Osteocyte (in vitro differentiated cells): ENCODE measurements around the gene OR8B4. TPM values are rescaled to one million over a fixed set of nuclear protein-coding genes. Genes with fewer than 3 reads are reported as not detected.

ENCODE experiments used
- DNase-seq: peaks from one replicate; pipeline ENCODE4 v3.0.0; 2021; ENCODE audit warnings: mixed read lengths; ENCODE audit not compliant: unreplicated experiment; ENCODE audit errors: extremely low spot score
- H3K27ac Mint-ChIP-seq: one replicate; pipeline ENCODE4 v1.8.0; 2021; ENCODE audit warnings: mild to moderate bottlenecking, mixed read lengths; ENCODE audit not compliant: unreplicated experiment
- H3K27me3 Mint-ChIP-seq: one replicate; pipeline ENCODE4 v1.8.0; 2021; ENCODE audit warnings: mixed read lengths; ENCODE audit not compliant: unreplicated experiment
- H3K36me3 Mint-ChIP-seq: one replicate; pipeline ENCODE4 v1.8.0; 2021; ENCODE audit warnings: mixed read lengths; ENCODE audit not compliant: unreplicated experiment
- H3K4me1 Mint-ChIP-seq: one replicate; pipeline ENCODE4 v1.8.0; 2021; ENCODE audit warnings: mixed read lengths; ENCODE audit not compliant: unreplicated experiment
- H3K4me3 Mint-ChIP-seq: one replicate; pipeline ENCODE4 v1.8.0; 2021; ENCODE audit warnings: mild to moderate bottlenecking, moderate library complexity, mixed read lengths; ENCODE audit not compliant: unreplicated experiment
- H3K9me3 Mint-ChIP-seq: one replicate; pipeline ENCODE4 v1.8.0; 2021; ENCODE audit warnings: mixed read lengths; ENCODE audit not compliant: unreplicated experiment
- CTCF ChIP-seq: fragments of 200-600 bp; sonication (generic); IDR thresholded peaks from 2 replicates; pipeline ENCODE4 v1.5.0; 2021; ENCODE audit warnings: antibody characterized with exemption, mild to moderate bottlenecking, moderate library complexity
- total RNA-seq: library from RNA; stranded (reverse); gene quantifications from 2 replicates; pipeline ENCODE4 v1.2.1, GENCODE V29; 2021

OR8B4 gene
- total RNA-seq, 1 donor from 2014 or later = not detected

- no peak for DNase-seq
- Mint-ChIP-seq H3K27me3 (peaks cover 5% of the 10 kb centered on the region), H3K4me3 (no peak overlapping the region), H3K27ac (no peak overlapping the region), H3K9me3 (no peaks in the 10 kb centered on the region), H3K36me3 (no peaks in the 10 kb centered on the region), H3K4me1 (no peaks in the 10 kb centered on the region)
- TF ChIP-seq CTCF = no peak
Observed at GRCh38 chr11:124376280-124376679, 48.4 kb downstream of the OR8B4 start.

Other genes with a start within 250 kb of the OR8B4 start
- gene OR10D3, start 241.5 kb downstream of the OR8B4 start, total RNA-seq = not detected in 2 replicates
- gene OR8G1, start 183.8 kb downstream of the OR8B4 start, total RNA-seq = not detected in 2 replicates
- gene OR8G5, start 168.5 kb downstream of the OR8B4 start, total RNA-seq = not detected in 2 replicates
- gene OR8D1, start 110.9 kb downstream of the OR8B4 start, total RNA-seq = not detected in 2 replicates
- gene OR8D2, start 104.7 kb downstream of the OR8B4 start, total RNA-seq = not detected in 2 replicates
- not detected in 2 replicates for gene OR8B2, start 40.4 kb downstream of the OR8B4 start, total RNA-seq
- gene OR8B3, start 25.8 kb downstream of the OR8B4 start, total RNA-seq = not detected in 2 replicates
- gene OR8B8, start 20.8 kb upstream of the OR8B4 start, total RNA-seq = not detected in 2 replicates
- gene OR8B12, start 118.8 kb upstream of the OR8B4 start, total RNA-seq = not detected in 2 replicates
- not detected in 2 replicates for gene OR8A1, start 145.1 kb upstream of the OR8B4 start, total RNA-seq
- not detected in 2 replicates for gene PANX3, start 186.6 kb upstream of the OR8B4 start, total RNA-seq
- 34.8 and 37.4 TPM in 2 replicates for gene TBRG1, start 198.0 kb upstream of the OR8B4 start, total RNA-seq
- 13.8 and 18.5 TPM in 2 replicates for gene SIAE, start 248.9 kb upstream of the OR8B4 start, total RNA-seq
- gene SPA17, start 249.0 kb upstream of the OR8B4 start, total RNA-seq = 3.7 and 4.7 TPM in 2 replicates